Liver (tissue), 3 donors: ENCODE results near the gene RASGRF2.

Source experiments
- CTCF ChIP-seq: fragments of 150-350 bp; IDR thresholded peaks from 2 replicates; pipeline ENCODE4 v1.5.1; 2017; ENCODE audit warnings: improper control_type of control experiment, low read depth, low read length; ENCODE audit not compliant: missing input control
- GABPA ChIP-seq, 2 donors: IDR thresholded peaks in 1 of 2; conservative IDR thresholded peaks in 1 of 2; 2 replicates each; pipeline ENCODE4 v1.6.1; 2016; ENCODE audit warnings: antibody characterized with exemption in 2 of 2, mild to moderate bottlenecking in 1 of 2, moderate library complexity in 1 of 2
- REST ChIP-seq: IDR thresholded peaks from 2 replicates; pipeline ENCODE4 v1.6.1; 2016; ENCODE audit warnings: antibody characterized with exemption, mild to moderate bottlenecking
- RXRA ChIP-seq, 2 donors: IDR thresholded peaks; 2 replicates each; pipeline ENCODE4 v1.6.1; 2017 to 2018; ENCODE audit warnings: antibody characterized with exemption in 2 of 2, mild to moderate bottlenecking in 1 of 2
- TAF1 ChIP-seq: conservative IDR thresholded peaks from 2 replicates; pipeline ENCODE4 v1.6.1; 2016; ENCODE audit warnings: antibody characterized with exemption, mild to moderate bottlenecking
- YY1 ChIP-seq: IDR thresholded peaks from 2 replicates; pipeline ENCODE4 v1.6.1; 2016; ENCODE audit warnings: antibody characterized with exemption, mild to moderate bottlenecking
- ZBTB33 ChIP-seq: IDR thresholded peaks from 2 replicates; pipeline ENCODE4 v1.6.1; 2016; ENCODE audit warnings: antibody characterized with exemption
- TF ChIP-seq, protein P1 (sequence below): IDR thresholded peaks from 2 replicates; pipeline ENCODE4 v1.6.1; 2016; ENCODE audit warnings: antibody characterized with exemption
- TF ChIP-seq, protein P2 (sequence below): IDR thresholded peaks from 2 replicates; pipeline ENCODE4 v1.6.1; 2016; ENCODE audit warnings: antibody characterized with exemption
- donor health status: healthy.
- donor health status: healthy.

- TF ChIP-seq CTCF (no peak), GABPA (IDR thresholded peaks at IDR 0.05 in 1 of 2, conservative IDR thresholded peaks at IDR 0.05 in 1 of 2) (no peak), TAF1 (no peak), REST (no peak), ZBTB33 (no peak), RXRA (IDR thresholded peaks at IDR 0.05) (no peak), YY1 (no peak)
- TF ChIP-seq, protein P1, sequence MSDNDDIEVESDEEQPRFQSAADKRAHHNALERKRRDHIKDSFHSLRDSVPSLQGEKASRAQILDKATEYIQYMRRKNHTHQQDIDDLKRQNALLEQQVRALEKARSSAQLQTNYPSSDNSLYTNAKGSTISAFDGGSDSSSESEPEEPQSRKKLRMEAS = no peak
- TF ChIP-seq, protein P2, sequence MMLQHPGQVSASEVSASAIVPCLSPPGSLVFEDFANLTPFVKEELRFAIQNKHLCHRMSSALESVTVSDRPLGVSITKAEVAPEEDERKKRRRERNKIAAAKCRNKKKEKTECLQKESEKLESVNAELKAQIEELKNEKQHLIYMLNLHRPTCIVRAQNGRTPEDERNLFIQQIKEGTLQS = no peak
Observed at GRCh38 chr5:81128416-81128815, 168.3 kb downstream of the RASGRF2 start.
